Activated CD8-positive, alpha-beta T cell treated with anti-CD3 and anti-CD28 coated beads for 36 hours (primary cell): Measurements from ENCODE around the gene SVEP1. TPM values are rescaled to one million over a fixed set of nuclear protein-coding genes. Genes with fewer than 3 reads are reported as not detected.

Source experiments
- ATAC-seq: fragments of 200-7000 bp; cut with Tn5 transposase; one replicate; pipeline ENCODE4 v1.10.0; 2021; ENCODE audit warnings: mild to moderate bottlenecking, moderate library complexity
- CTCF ChIA-PET: fragments of 350-600 bp; sonication (Branson Sonifier 250); formaldehyde crosslinking; loops from one replicate; lab custom pipeline; 2021; ENCODE audit warnings: antibody characterized with exemption; lab: Charles Lee
- POLR2A ChIA-PET: fragments of 350-600 bp; sonication (Branson Sonifier 250); formaldehyde crosslinking; loops from one replicate; lab custom pipeline; 2021; ENCODE audit warnings: antibody characterized with exemption; lab: Charles Lee
- DNase-seq: peaks from one replicate; pipeline ENCODE4 v3.0.0-alpha.2; 2020
- H3K27ac Mint-ChIP-seq: one replicate; pipeline ENCODE4 v1.8.0; 2021; ENCODE audit warnings: mild to moderate bottlenecking, mixed read lengths
- H3K27me3 Mint-ChIP-seq: one replicate; pipeline ENCODE4 v1.8.0; 2021; ENCODE audit warnings: mixed read lengths
- H3K36me3 Mint-ChIP-seq: one replicate; pipeline ENCODE4 v1.8.0; 2021; ENCODE audit warnings: low read depth, mixed read lengths
- H3K4me1 Mint-ChIP-seq: one replicate; pipeline ENCODE4 v1.8.0; 2021; ENCODE audit warnings: low read depth, mixed read lengths
- H3K4me3 Mint-ChIP-seq: one replicate; pipeline ENCODE4 v1.8.0; 2021; ENCODE audit warnings: mild to moderate bottlenecking, moderate library complexity, mixed read lengths
- H3K9me3 Mint-ChIP-seq: one replicate; pipeline ENCODE4 v1.8.0; 2021; ENCODE audit warnings: mixed read lengths
- CTCF ChIP-seq: fragments of 200-600 bp; IDR thresholded peaks from one replicate; pipeline ENCODE4 v1.8.0; 2022; ENCODE audit warnings: antibody characterized with exemption, mild to moderate bottlenecking
- intact Hi-C: fragments of 100-400 bp; cut with micrococcal nuclease; formaldehyde crosslinking; loops from one replicate; pipeline ENCODE4 v1.10.0; 2022
- total RNA-seq, 2 experiments: library from RNA; stranded (reverse); gene quantifications; one replicate each; pipeline ENCODE4 v1.2.3, GENCODE V29; 2021

SVEP1 gene
- total RNA-seq, 2 experiments from 2014 or later, result not detected

GRCh38 chr9:110334183-110334582 lies 245.4 kb downstream of the SVEP1 start:
- CTCF ChIA-PET, result no interaction called here
- no peaks in the 10 kb centered on the region for H3K36me3 Mint-ChIP-seq
- DNase-seq (no peak), ATAC-seq (no peak)
- POLR2A ChIA-PET, result no interaction called here
- intact Hi-C loops, result no loop called here
- no peaks in the 10 kb centered on the region for H3K4me1 Mint-ChIP-seq
- peaks cover 2% of the 10 kb centered on the region for H3K27me3 Mint-ChIP-seq
- H3K9me3 Mint-ChIP-seq, result no peaks in the 10 kb centered on the region
- no peak overlapping the region for H3K27ac Mint-ChIP-seq
- no peak for TF ChIP-seq CTCF
- H3K4me3 Mint-ChIP-seq, result no peak overlapping the region

GRCh38 chr9:110332766-110333165 lies 246.8 kb downstream of the SVEP1 start:
- Mint-ChIP-seq H3K36me3 (no peaks in the 10 kb centered on the region), H3K4me1 (no peaks in the 10 kb centered on the region), H3K9me3 (no peaks in the 10 kb centered on the region), H3K27me3 (peaks cover 2% of the 10 kb centered on the region), H3K4me3 (no peak overlapping the region), H3K27ac (no peak overlapping the region)
- no peak for ATAC-seq
- CTCF ChIA-PET, result no interaction called here
- intact Hi-C loops, result no loop called here
- no peak for TF ChIP-seq CTCF
- no peak for DNase-seq
- POLR2A ChIA-PET, result no interaction called here

GRCh38 chr9:110330484-110331105 lies 248.9 kb downstream of the SVEP1 start:
- H3K4me3 Mint-ChIP-seq, result no peak overlapping the region
- no peaks in the 10 kb centered on the region for H3K4me1 Mint-ChIP-seq
- POLR2A ChIA-PET, result no interaction called here
- H3K27me3 Mint-ChIP-seq, result peaks cover 2% of the 10 kb centered on the region
- intact Hi-C loops, result no loop called here
- no peak for TF ChIP-seq CTCF
- DNase-seq (no peak), ATAC-seq (no peak)
- no peaks in the 10 kb centered on the region for H3K36me3 Mint-ChIP-seq
- H3K9me3 Mint-ChIP-seq, result no peaks in the 10 kb centered on the region
- CTCF ChIA-PET, result no interaction called here
- no peak overlapping the region for H3K27ac Mint-ChIP-seq

- POLR2A ChIA-PET, result no interaction called here
Measured at GRCh38 chr9:110329639-110330230, 249.8 kb downstream of the SVEP1 start.

More at GRCh38 chr9:110329639-110330230, 249.8 kb downstream of the SVEP1 start:
- no peak for TF ChIP-seq CTCF
- no peaks in the 10 kb centered on the region for H3K4me1 Mint-ChIP-seq
- DNase-seq (no peak), ATAC-seq (no peak)
- H3K36me3 Mint-ChIP-seq, result no peaks in the 10 kb centered on the region
- intact Hi-C loops, result no loop called here
- CTCF ChIA-PET, result no interaction called here
- peaks cover 2% of the 10 kb centered on the region for H3K27me3 Mint-ChIP-seq
- H3K4me3 Mint-ChIP-seq, result no peak overlapping the region
- no peak overlapping the region for H3K27ac Mint-ChIP-seq
- H3K9me3 Mint-ChIP-seq, result no peaks in the 10 kb centered on the region
